Measurements from ENCODE around the gene CYSRT1. TPM values are rescaled to one million over a fixed set of nuclear protein-coding genes. Genes with fewer than 3 reads are reported as not detected.

CYSRT1 gene
- total RNA-seq, 1 experiment from 2014 or later = 1.0 TPM

GRCh38 chr9:137233143-137233980 is 8.4 kb downstream of the CYSRT1 start:
- DNase-seq = no peak
- H3K79me1 ChIP-seq (ENCODE audit: insufficient read depth, low read depth, low read length, poor library complexity, severe bottlenecking) = no peaks in the 10 kb centered on the region
- H3K9ac ChIP-seq (ENCODE audit: extremely low read depth, insufficient read length, low read length) = no peak overlapping the region
- no peak overlapping the region for H3K27ac ChIP-seq (ENCODE audit: insufficient read length, low read depth, low read length)
- H3K23ac ChIP-seq (ENCODE audit: insufficient read length, low read depth, low read length) = no peak overlapping the region
- no peaks in the 10 kb centered on the region for H4K20me1 ChIP-seq (ENCODE audit: control insufficient read depth, insufficient read depth, insufficient read length)
- H3T11ph ChIP-seq (ENCODE audit: low read length) = no peak overlapping the region
- H2BK120ac ChIP-seq (ENCODE audit: low read depth, low read length, poor library complexity, severe bottlenecking) = no peak overlapping the region
- Mint-ChIP-seq H3K9me3 (no peaks in the 10 kb centered on the region), H3K27ac (no peak overlapping the region), H3K36me3 (ENCODE audit: insufficient read depth in 1 of 3, low read depth in 3 of 3) (no peaks in the 10 kb centered on the region), H3K4me1 (peaks cover 8 to 13% of the 10 kb centered on the region in 2 experiments), H3K27me3 (ENCODE audit: low read depth) (peaks cover 7% of the 10 kb centered on the region), H3K4me3 (no peak overlapping the region)
- no peak overlapping the region for H4K5ac ChIP-seq (ENCODE audit: insufficient read length, low read depth, low read length)
- no peak overlapping the region for H4K8ac ChIP-seq (replicated peaks; ENCODE audit: insufficient read length, low read depth, low read length)
- peaks cover 3% of the 10 kb centered on the region; the same call in 1 of the 2 replicates for H3K4me1 ChIP-seq (ENCODE audit: insufficient read depth, low read length)
- no peaks in the 10 kb centered on the region for H3K23me2 ChIP-seq (ENCODE audit: insufficient read length, low read depth, low read length, poor library complexity, severe bottlenecking)
- no peak overlapping the region for H2BK20ac ChIP-seq (ENCODE audit: low read depth, low read length, poor library complexity, severe bottlenecking)
- no peak overlapping the region for H3K4ac ChIP-seq (ENCODE audit: low read depth, low read length)
- no peak overlapping the region for H3K4me2 ChIP-seq (ENCODE audit: insufficient read depth, insufficient read length, low read length)
- H4K91ac ChIP-seq (ENCODE audit: insufficient read length, low read depth, low read length) = no peak overlapping the region
- no CpG with 5 or more reads among the region's 40 CpGs for WGBS (ENCODE audit: extremely low coverage, insufficient read length, low lambda C conversion rate)
- H3K27me3 ChIP-seq (ENCODE audit: insufficient read depth, low read length) = no peaks in the 10 kb centered on the region
- no peaks in the 10 kb centered on the region for H3K79me2 ChIP-seq (ENCODE audit: insufficient read depth, low read length)
- TF ChIP-seq CTCF (conservative IDR thresholded peaks at IDR 0.05) = no peak
- H3K9me3 ChIP-seq (ENCODE audit: control insufficient read depth, low read depth, low read length) = no peaks in the 10 kb centered on the region
- H2BK12ac ChIP-seq (ENCODE audit: insufficient read length, low read depth, low read length) = no peak overlapping the region
- no peak overlapping the region for H3K56ac ChIP-seq (ENCODE audit: insufficient read length, low read depth, low read length)
- H2BK5ac ChIP-seq (ENCODE audit: insufficient read length, low read length) = no peak overlapping the region
- H3K18ac ChIP-seq (ENCODE audit: insufficient read length, low read depth, low read length) = no peak overlapping the region
- H3K14ac ChIP-seq (ENCODE audit: insufficient read depth, low read length) = no peak overlapping the region
- no peak overlapping the region for H2AK5ac ChIP-seq (ENCODE audit: insufficient read length, low read length)
- no peak overlapping the region for H2AFZ ChIP-seq (ENCODE audit: low read length)
- H2BK15ac ChIP-seq (ENCODE audit: low read depth, low read length) = no peak overlapping the region

All from H9 (cell line).